OCI-LY1 (cell line): ENCODE data around the gene DCLRE1C.

Source experiments
- H2AFZ ChIP-seq: fragments of 200-600 bp; sonication (generic), shearing (Covaris generic); 2 replicates; pipeline ENCODE4 v1.6.0; 2014; ENCODE audit warnings: antibody characterized with exemption, mild to moderate bottlenecking, low read length
- H3F3A ChIP-seq: fragments of 200-600 bp; sonication (generic), shearing (Covaris generic); 2 replicates; pipeline ENCODE4 v1.6.0; 2014; ENCODE audit warnings: mild to moderate bottlenecking, antibody characterized with exemption, low read length, moderate library complexity; ENCODE audit not compliant: insufficient read depth
- H3K27ac ChIP-seq: fragments of 200-600 bp; sonication (generic); 2 replicates; pipeline ENCODE4 v1.5.1; 2014; ENCODE audit warnings: low read length, mixed run types, mild to moderate bottlenecking, low read depth; ENCODE audit not compliant: poor library complexity, severe bottlenecking
- H3K27me3 ChIP-seq: fragments of 200-600 bp; sonication (generic); 2 replicates; pipeline ENCODE4 v1.6.0; 2014; ENCODE audit warnings: antibody characterized with exemption, mild to moderate bottlenecking, low read length, moderate library complexity; ENCODE audit not compliant: insufficient read depth
- H3K36me3 ChIP-seq: fragments of 200-600 bp; sonication (generic); 2 replicates; pipeline ENCODE4 v1.6.1; 2014; ENCODE audit warnings: mild to moderate bottlenecking, antibody characterized with exemption, low read length, moderate library complexity, mixed read lengths; ENCODE audit not compliant: insufficient read depth
- H3K4me1 ChIP-seq: fragments of 200-600 bp; sonication (generic); 2 replicates; pipeline ENCODE4 v1.5.1; 2014; ENCODE audit warnings: mild to moderate bottlenecking, low read length, moderate library complexity; ENCODE audit not compliant: insufficient read depth, severe bottlenecking
- H3K4me2 ChIP-seq: fragments of 200-600 bp; sonication (generic), shearing (Covaris generic); 2 replicates; pipeline ENCODE4 v1.6.1; 2014; ENCODE audit warnings: low read length
- H3K4me3 ChIP-seq: fragments of 200-600 bp; sonication (generic); 2 replicates; pipeline ENCODE4 v1.5.1; 2014; ENCODE audit warnings: low read length, low read depth, mild to moderate bottlenecking, mixed read lengths; ENCODE audit not compliant: poor library complexity, severe bottlenecking
- H3K79me2 ChIP-seq: fragments of 200-600 bp; shearing (Covaris generic); 2 replicates; pipeline ENCODE4 v1.6.1; 2016; ENCODE audit warnings: mixed run types, low read length, mixed read lengths; ENCODE audit not compliant: insufficient read depth
- H3K9ac ChIP-seq: fragments of 200-600 bp; sonication (generic), shearing (Covaris generic); 2 replicates; pipeline ENCODE4 v1.6.1; 2014; ENCODE audit warnings: mild to moderate bottlenecking, low read length, mixed read lengths
- H3K9me2 ChIP-seq: fragments of 200-600 bp; sonication (generic), shearing (Covaris generic); 2 replicates; pipeline ENCODE4 v1.6.1; 2014; ENCODE audit warnings: low read depth, mild to moderate bottlenecking, low read length, mixed read lengths
- H3K9me3 ChIP-seq: fragments of 200-600 bp; shearing (Covaris generic); 2 replicates; pipeline ENCODE4 v1.6.1; 2014; ENCODE audit warnings: low read length, mixed read lengths
- H4K20me1 ChIP-seq: fragments of 200-600 bp; sonication (generic), shearing (Covaris generic); 2 replicates; pipeline ENCODE4 v1.6.0; 2016; ENCODE audit warnings: mild to moderate bottlenecking, low read length; ENCODE audit not compliant: insufficient read depth
- CTCF ChIP-seq: fragments of 200-600 bp; sonication (generic), shearing (Covaris generic); IDR thresholded peaks from 2 replicates; pipeline ENCODE4 v1.5.1; 2017; ENCODE audit warnings: mild to moderate bottlenecking, antibody characterized with exemption, low read length, moderate library complexity, mixed read lengths
- EZH2 ChIP-seq: fragments of 200-600 bp; sonication (generic), shearing (Covaris generic); IDR thresholded peaks from 2 replicates; pipeline ENCODE4 v1.8.0; 2017; ENCODE audit warnings: borderline replicate concordance, mixed run types, mild to moderate bottlenecking, antibody characterized with exemption, low read length, moderate library complexity, mixed read lengths

DCLRE1C gene

GRCh38 chr10:14891151-14891550 lies 62.7 kb downstream of the DCLRE1C start:
- no peaks in the 10 kb centered on the region for H4K20me1 ChIP-seq
- no peaks in the 10 kb centered on the region for H3F3A ChIP-seq
- no peak overlapping the region for H2AFZ ChIP-seq
- H3K79me2 ChIP-seq = peaks cover 78% of the 10 kb centered on the region
- H3K9ac ChIP-seq = no peak overlapping the region
- no peaks in the 10 kb centered on the region for H3K27me3 ChIP-seq
- peaks cover 17% of the 10 kb centered on the region for H3K36me3 ChIP-seq
- TF ChIP-seq CTCF (no peak), EZH2 (no peak)
- peaks cover 10% of the 10 kb centered on the region for H3K4me1 ChIP-seq
- no peak overlapping the region for H3K4me3 ChIP-seq
- no peak overlapping the region for H3K4me2 ChIP-seq
- no peaks in the 10 kb centered on the region for H3K9me3 ChIP-seq
- no peak overlapping the region for H3K27ac ChIP-seq
- H3K9me2 ChIP-seq = no peaks in the 10 kb centered on the region

GRCh38 chr10:14889318-14889717 lies 64.6 kb downstream of the DCLRE1C start:
- H4K20me1 ChIP-seq = no peaks in the 10 kb centered on the region
- no peaks in the 10 kb centered on the region for H3K9me3 ChIP-seq
- H2AFZ ChIP-seq = no peak overlapping the region
- peaks cover 33% of the 10 kb centered on the region for H3K36me3 ChIP-seq
- H3K9ac ChIP-seq = no peak overlapping the region
- no peaks in the 10 kb centered on the region for H3K27me3 ChIP-seq
- H3K4me2 ChIP-seq = no peak overlapping the region
- TF ChIP-seq CTCF (peak; percentile 51; the same call in 1 of the 2 replicates), EZH2 (no peak)
- H3F3A ChIP-seq = no peaks in the 10 kb centered on the region
- peaks cover 81% of the 10 kb centered on the region for H3K79me2 ChIP-seq
- no peaks in the 10 kb centered on the region for H3K9me2 ChIP-seq
- H3K4me1 ChIP-seq = peaks cover 10% of the 10 kb centered on the region
- no peak overlapping the region for H3K4me3 ChIP-seq
- H3K27ac ChIP-seq = no peak overlapping the region

- no peaks in the 10 kb centered on the region for H3K9me3 ChIP-seq
- no peak overlapping the region for H3K27ac ChIP-seq
- H3K9me2 ChIP-seq = no peaks in the 10 kb centered on the region
- H3F3A ChIP-seq = no peaks in the 10 kb centered on the region
- H3K9ac ChIP-seq = no peak overlapping the region
- H3K27me3 ChIP-seq = no peaks in the 10 kb centered on the region
- no peak overlapping the region for H3K4me2 ChIP-seq
- H3K36me3 ChIP-seq = peaks cover 58% of the 10 kb centered on the region
- peaks cover 84% of the 10 kb centered on the region for H3K79me2 ChIP-seq
- TF ChIP-seq CTCF (no peak), EZH2 (no peak)
- no peak overlapping the region for H3K4me3 ChIP-seq
- H2AFZ ChIP-seq = no peak overlapping the region
- H4K20me1 ChIP-seq = no peaks in the 10 kb centered on the region
- peaks cover 17% of the 10 kb centered on the region for H3K4me1 ChIP-seq
These were observed 69.8 kb downstream of the DCLRE1C start for GRCh38 chr10:14884082-14884481.
